Smooth muscle cell (in vitro differentiated cells): ENCODE measurements around the gene NTM. TPM values are rescaled to one million over a fixed set of nuclear protein-coding genes. Genes with fewer than 3 reads are reported as not detected.

ENCODE experiments used
- DNase-seq: peaks from one replicate; lab custom pipeline; 2025; ENCODE audit not compliant: unreplicated experiment; lab: John Stamatoyannopoulos, UW
- H2AFZ ChIP-seq: fragments of 200-600 bp; sonication (generic); 2 replicates; pipeline ENCODE4 v1.6.0; 2016; ENCODE audit warnings: antibody characterized with exemption, low read depth, mild to moderate bottlenecking
- H3F3A ChIP-seq: fragments of 200-600 bp; sonication (generic); 2 replicates; pipeline ENCODE4 v1.6.0; 2017; ENCODE audit warnings: antibody characterized with exemption, low read depth
- H3K27ac ChIP-seq: fragments of 200-600 bp; sonication (generic); 2 replicates; pipeline ENCODE4 v1.5.1; 2016; ENCODE audit warnings: low read depth, mild to moderate bottlenecking
- H3K27me3 ChIP-seq: fragments of 200-600 bp; sonication (generic); 2 replicates; pipeline ENCODE4 v1.6.1; 2016; ENCODE audit warnings: low read depth, mild to moderate bottlenecking
- H3K36me3 ChIP-seq: fragments of 200-600 bp; sonication (generic); 2 replicates; pipeline ENCODE4 v1.5.1; 2016; ENCODE audit warnings: low read depth
- H3K4me1 ChIP-seq: fragments of 200-600 bp; sonication (generic); 2 replicates; pipeline ENCODE4 v1.5.1; 2016; ENCODE audit warnings: low read depth
- H3K4me2 ChIP-seq: fragments of 200-600 bp; sonication (generic); 2 replicates; pipeline ENCODE4 v1.6.0; 2016; ENCODE audit warnings: mild to moderate bottlenecking
- H3K4me3 ChIP-seq: fragments of 200-600 bp; sonication (generic); 2 replicates; pipeline ENCODE4 v1.5.1; 2016; ENCODE audit warnings: mild to moderate bottlenecking
- H3K79me2 ChIP-seq: fragments of 200-600 bp; sonication (generic); 2 replicates; pipeline ENCODE4 v1.6.0; 2016; ENCODE audit warnings: low read depth, mild to moderate bottlenecking
- H3K9ac ChIP-seq: fragments of 200-600 bp; sonication (generic); 2 replicates; pipeline ENCODE4 v1.6.0; 2016; ENCODE audit warnings: low read depth
- H3K9me3 ChIP-seq: fragments of 200-600 bp; sonication (generic); replicated peaks from 2 replicates; pipeline ENCODE4 v1.5.1; 2016; ENCODE audit warnings: low read depth
- H4K20me1 ChIP-seq: fragments of 200-600 bp; sonication (generic); 2 replicates; pipeline ENCODE4 v1.6.0; 2016; ENCODE audit warnings: low read depth
- WGBS: methylation state at CpG from one replicate; pipeline ENCODE4 v1.1.7; 2016; ENCODE audit warnings: low lambda C conversion rate; 5-methylcytosine and 5-hydroxymethylcytosine counted together
- polyA plus RNA-seq: library from polyadenylated mRNA; unstranded; fragments of >200 nt; fragmentation: Nextera tagmentation; extraction: Ambion mirVana; gene quantifications from 2 replicates; pipeline ENCODE4 v1.2.1, GENCODE V29; 2016
- total RNA-seq: library from RNA; depleted of rRNA; stranded (reverse); fragments of >200 nt; gene quantifications from 2 replicates; pipeline ENCODE4 v1.2.3, GENCODE V29; 2014
- TF ChIP-seq, protein P1 (sequence below): fragments of 200-600 bp; sonication (generic); IDR thresholded peaks from 2 replicates; pipeline ENCODE4 v1.5.1; 2017; ENCODE audit warnings: borderline replicate concordance, mild to moderate bottlenecking, antibody characterized with exemption; ENCODE audit not compliant: insufficient read depth, poor library complexity, severe bottlenecking

NTM gene
- total and polyA plus RNA-seq, 2 experiments from 2014 or later = 68.9 to 123 TPM

DNA sequence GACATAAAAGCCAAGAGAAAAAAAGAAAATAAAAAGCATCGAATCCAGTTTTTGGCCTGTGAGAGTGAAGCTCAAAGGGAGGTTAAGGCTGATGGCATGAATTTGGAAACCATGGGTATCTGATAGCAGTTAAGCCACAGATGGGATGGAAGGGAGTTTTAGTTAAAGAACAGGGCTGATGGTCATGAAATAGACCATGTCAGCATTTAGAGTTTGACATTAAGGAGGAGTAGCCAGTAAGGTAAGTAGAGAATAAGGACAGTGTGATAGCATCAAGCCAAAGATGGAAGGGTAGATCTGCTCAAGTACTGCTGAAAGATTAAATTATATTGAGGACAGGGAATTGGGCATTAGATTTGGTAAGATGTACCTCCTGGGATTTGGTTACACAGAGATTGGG lies 826.5 kb downstream of the NTM start:
- TF ChIP-seq, protein P1, sequence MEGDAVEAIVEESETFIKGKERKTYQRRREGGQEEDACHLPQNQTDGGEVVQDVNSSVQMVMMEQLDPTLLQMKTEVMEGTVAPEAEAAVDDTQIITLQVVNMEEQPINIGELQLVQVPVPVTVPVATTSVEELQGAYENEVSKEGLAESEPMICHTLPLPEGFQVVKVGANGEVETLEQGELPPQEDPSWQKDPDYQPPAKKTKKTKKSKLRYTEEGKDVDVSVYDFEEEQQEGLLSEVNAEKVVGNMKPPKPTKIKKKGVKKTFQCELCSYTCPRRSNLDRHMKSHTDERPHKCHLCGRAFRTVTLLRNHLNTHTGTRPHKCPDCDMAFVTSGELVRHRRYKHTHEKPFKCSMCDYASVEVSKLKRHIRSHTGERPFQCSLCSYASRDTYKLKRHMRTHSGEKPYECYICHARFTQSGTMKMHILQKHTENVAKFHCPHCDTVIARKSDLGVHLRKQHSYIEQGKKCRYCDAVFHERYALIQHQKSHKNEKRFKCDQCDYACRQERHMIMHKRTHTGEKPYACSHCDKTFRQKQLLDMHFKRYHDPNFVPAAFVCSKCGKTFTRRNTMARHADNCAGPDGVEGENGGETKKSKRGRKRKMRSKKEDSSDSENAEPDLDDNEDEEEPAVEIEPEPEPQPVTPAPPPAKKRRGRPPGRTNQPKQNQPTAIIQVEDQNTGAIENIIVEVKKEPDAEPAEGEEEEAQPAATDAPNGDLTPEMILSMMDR = no peak
- no peak overlapping the region for H3K27ac ChIP-seq
- DNase-seq = no peak
- no peaks in the 10 kb centered on the region for H3K9me3 ChIP-seq
- H3K4me1 ChIP-seq = no peaks in the 10 kb centered on the region
- no peaks in the 10 kb centered on the region for H3K27me3 ChIP-seq
- no peaks in the 10 kb centered on the region for H3F3A ChIP-seq
- H3K36me3 ChIP-seq = no peaks in the 10 kb centered on the region
- no peak overlapping the region for H3K9ac ChIP-seq
- H3K79me2 ChIP-seq = no peaks in the 10 kb centered on the region
- no peaks in the 10 kb centered on the region for H4K20me1 ChIP-seq
- no peak overlapping the region for H3K4me2 ChIP-seq
- no peak overlapping the region for H2AFZ ChIP-seq
- no peak overlapping the region for H3K4me3 ChIP-seq
- 90% methylated on average over 1 of the region's 1 CpG for WGBS

DNA sequence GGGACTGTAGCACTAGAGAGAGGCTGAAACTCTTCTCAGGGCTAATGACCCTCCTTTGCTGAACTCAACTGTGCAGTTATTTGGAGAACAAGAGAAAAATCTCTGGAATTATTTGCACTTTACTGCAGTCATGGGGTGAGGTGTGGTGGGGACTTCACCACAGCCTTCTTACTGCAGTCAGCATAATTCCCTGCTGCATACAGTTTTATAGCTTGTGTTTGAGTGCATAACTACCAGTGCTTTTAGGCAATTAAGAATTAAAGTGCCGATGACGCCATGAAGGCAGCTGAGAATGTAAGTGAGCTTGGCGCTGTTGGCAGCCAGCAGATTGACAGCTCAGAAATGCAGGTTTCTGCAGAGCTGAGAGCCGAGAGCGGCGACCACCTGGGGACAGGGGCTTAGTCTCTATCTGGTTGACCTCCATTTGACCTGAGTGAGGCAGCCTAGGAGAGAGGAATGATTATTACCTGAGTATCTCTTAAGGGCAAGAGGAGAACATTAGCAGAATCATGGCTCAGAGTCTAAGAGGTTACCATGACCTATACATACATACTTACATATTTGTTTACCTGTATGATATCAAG lies 830.0 kb downstream of the NTM start:
- Histone ChIP-seq H4K20me1 (no peaks in the 10 kb centered on the region), H3F3A (no peaks in the 10 kb centered on the region), H3K9ac (no peak overlapping the region), H3K4me2 (no peak overlapping the region), H3K27ac (no peak overlapping the region), H3K4me1 (no peaks in the 10 kb centered on the region), H3K9me3 (no peaks in the 10 kb centered on the region), H2AFZ (no peak overlapping the region), H3K79me2 (no peaks in the 10 kb centered on the region), H3K36me3 (no peaks in the 10 kb centered on the region), H3K27me3 (no peaks in the 10 kb centered on the region), H3K4me3 (no peak overlapping the region)
- DNase-seq = no peak
- TF ChIP-seq, protein P1 = no peak
- 91% methylated on average over 6 of the region's 6 CpGs for WGBS

DNA sequence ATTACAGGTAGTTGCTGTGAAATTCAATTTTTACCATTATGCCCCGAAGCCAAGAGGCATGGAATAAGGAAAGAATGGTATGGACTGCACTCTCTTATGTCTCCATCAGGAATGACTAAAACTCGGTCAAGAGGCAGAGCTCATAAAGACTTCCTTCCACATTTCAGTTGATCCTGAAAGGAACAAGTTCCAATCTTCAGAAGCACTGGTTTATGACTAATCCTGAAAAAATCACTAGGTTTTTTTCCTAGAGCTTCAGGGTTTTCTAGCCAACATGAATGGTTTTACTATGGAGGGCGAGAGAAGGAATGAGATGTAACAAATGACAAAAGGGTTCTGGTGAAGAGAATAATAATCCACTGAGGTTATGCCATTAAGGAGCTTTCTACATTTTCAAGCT lies 832.2 kb downstream of the NTM start:
- no peak for DNase-seq
- Histone ChIP-seq H3K9me3 (no peaks in the 10 kb centered on the region), H2AFZ (no peak overlapping the region), H3K9ac (no peak overlapping the region), H3K27me3 (no peaks in the 10 kb centered on the region), H3F3A (no peaks in the 10 kb centered on the region), H3K27ac (no peak overlapping the region), H4K20me1 (no peaks in the 10 kb centered on the region), H3K79me2 (no peaks in the 10 kb centered on the region), H3K36me3 (no peaks in the 10 kb centered on the region), H3K4me2 (no peak overlapping the region), H3K4me1 (no peaks in the 10 kb centered on the region), H3K4me3 (no peak overlapping the region)
- WGBS = 54% methylated on average over 3 of the region's 3 CpGs
- TF ChIP-seq, protein P1 = no peak

DNA sequence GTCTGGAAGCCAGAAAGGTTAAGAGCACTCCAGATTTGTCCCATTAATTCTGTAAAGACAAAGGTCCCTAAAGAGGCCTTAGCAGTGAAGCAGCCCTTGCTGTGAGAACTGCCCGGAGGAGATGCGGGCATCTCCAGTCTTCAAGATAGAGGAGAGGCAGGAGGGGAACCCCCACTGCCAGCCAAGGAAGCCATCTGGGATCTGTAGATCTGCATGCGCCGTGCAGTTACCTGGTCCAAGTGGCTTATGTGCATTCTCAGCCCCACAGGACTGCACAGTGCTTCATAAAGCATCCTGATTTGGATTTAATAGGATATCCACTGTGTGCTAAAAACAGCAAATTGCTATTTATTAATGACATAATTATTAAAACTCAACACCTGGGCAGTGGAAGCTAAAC lies 834.6 kb downstream of the NTM start:
- Histone ChIP-seq H4K20me1 (no peaks in the 10 kb centered on the region), H3K27ac (no peak overlapping the region), H3K27me3 (no peaks in the 10 kb centered on the region), H2AFZ (no peak overlapping the region), H3K79me2 (no peaks in the 10 kb centered on the region), H3K4me3 (no peak overlapping the region), H3K36me3 (no peaks in the 10 kb centered on the region), H3K9me3 (no peaks in the 10 kb centered on the region), H3K4me2 (no peak overlapping the region), H3K4me1 (no peaks in the 10 kb centered on the region), H3K9ac (no peak overlapping the region), H3F3A (no peaks in the 10 kb centered on the region)
- WGBS = 92% methylated on average over 4 of the region's 4 CpGs
- no peak for DNase-seq
- TF ChIP-seq, protein P1 = no peak
